Inflammatory macrophage treated with lipopolysaccharide for 4 hours (primary cell): ENCODE measurements around the gene LNPEP.
"Not testable (repeated sequence)": the region's sequence is repeated elsewhere in the genome, so short reads cannot be mapped to it uniquely, and the experiment has no call there.

Source experiments
- DNase-seq: peaks from one replicate; pipeline ENCODE4 v3.0.0-alpha.2; 2020

LNPEP gene

GRCh38 chr5:96930589-96930988 lies 5.3 kb upstream of the LNPEP start:
- DNase-seq = no peak

GRCh38 chr5:96931037-96931436 lies 4.8 kb upstream of the LNPEP start:
- not testable (repeated sequence) for DNase-seq

- DNase-seq = peak; percentile 83
Measured at GRCh38 chr5:96931605-96932004, 4.3 kb upstream of the LNPEP start.

GRCh38 chr5:96932026-96932425 lies 3.9 kb upstream of the LNPEP start:
- DNase-seq = no peak

GRCh38 chr5:96933764-96934707 lies 1.8 kb upstream of the LNPEP start:
- DNase-seq = peak; percentile 63

GRCh38 chr5:96934708-96935558 lies 947 bp upstream of the LNPEP start:
- DNase-seq = peak; percentile 91

GRCh38 chr5:96936431-96937320 lies 796 bp downstream of the LNPEP start:
- DNase-seq = peak; percentile 48

- DNase-seq = no peak
Measured at GRCh38 chr5:96940586-96940985, 4.7 kb downstream of the LNPEP start.

- no peak for DNase-seq
Measured at GRCh38 chr5:96941140-96941539, 5.3 kb downstream of the LNPEP start.

- no peak for DNase-seq
Measured at GRCh38 chr5:96942078-96942477, 6.2 kb downstream of the LNPEP start.

GRCh38 chr5:96942911-96943310 lies 7.0 kb downstream of the LNPEP start:
- no peak for DNase-seq

- DNase-seq = no peak
Measured at GRCh38 chr5:96943799-96944198, 7.9 kb downstream of the LNPEP start.

GRCh38 chr5:96945144-96945897 lies 9.4 kb downstream of the LNPEP start:
- no peak for DNase-seq

GRCh38 chr5:96946381-96946780 lies 10.5 kb downstream of the LNPEP start:
- no peak for DNase-seq

- DNase-seq = no peak
Measured at GRCh38 chr5:96952118-96952750, 16.4 kb downstream of the LNPEP start.

- no peak for DNase-seq
Measured at GRCh38 chr5:96952974-96953730, 17.3 kb downstream of the LNPEP start.

GRCh38 chr5:96957254-96958049 lies 21.6 kb downstream of the LNPEP start:
- peak; percentile 40 for DNase-seq

GRCh38 chr5:96958977-96959376 lies 23.1 kb downstream of the LNPEP start:
- no peak for DNase-seq

GRCh38 chr5:96961053-96961452 lies 25.2 kb downstream of the LNPEP start:
- DNase-seq = peak; percentile 91

- DNase-seq = no peak
Measured at GRCh38 chr5:96962540-96962991, 26.7 kb downstream of the LNPEP start.
